Endothelial cell of umbilical vein (primary cell): ENCODE measurements around the gene TNFAIP1.
A peak's percentile ranks its signal among the peaks of the same experiment; 100 is the strongest.

Source experiments
- CTCF ChIP-seq, 2 donors: IDR thresholded peaks; 1 replicate in 1 of 2; 2 replicates in 1 of 2; pipeline ENCODE4 v1.5.1; 2011; ENCODE audit warnings: low read length in 2 of 2, mild to moderate bottlenecking in 2 of 2, moderate library complexity in 2 of 2, control low read depth in 1 of 2, inconsistent platforms in 1 of 2, low read depth in 1 of 2; ENCODE audit not compliant: insufficient read depth in 1 of 2; ENCODE audit errors: extremely low read depth in 1 of 2
- EZH2 ChIP-seq: IDR thresholded peaks from 2 replicates; pipeline ENCODE4 v1.6.1; 2012; ENCODE audit warnings: borderline replicate concordance, low read depth, mild to moderate bottlenecking, moderate library complexity, low read length, inconsistent platforms; ENCODE audit not compliant: severe bottlenecking
- FOS ChIP-seq: IDR thresholded peaks from 2 replicates; pipeline ENCODE4 v1.6.1; 2011; ENCODE audit warnings: mild to moderate bottlenecking, low read length, moderate library complexity, borderline replicate concordance; ENCODE audit not compliant: insufficient read depth
- GATA2 ChIP-seq: IDR thresholded peaks from 2 replicates; pipeline ENCODE4 v1.7.0; 2011; ENCODE audit warnings: low read depth, mild to moderate bottlenecking, moderate library complexity, mixed read lengths, low read length; ENCODE audit not compliant: insufficient read length, insufficient read depth
- JUN ChIP-seq: IDR thresholded peaks from 2 replicates; pipeline ENCODE4 v1.6.1; 2011; ENCODE audit warnings: borderline replicate concordance, low read depth; ENCODE audit not compliant: insufficient read length, insufficient read depth
- MAX ChIP-seq: IDR thresholded peaks from 2 replicates; pipeline ENCODE4 v1.6.1; 2011; ENCODE audit not compliant: insufficient read depth, insufficient read length
- MYC ChIP-seq: IDR thresholded peaks from one replicate; pipeline ENCODE4 v1.6.1; 2011; ENCODE audit warnings: mild to moderate bottlenecking, low read depth, low read length
- POLR2A ChIP-seq: IDR thresholded peaks from 2 replicates; pipeline ENCODE4 v1.6.1; 2012; ENCODE audit warnings: low read depth, mild to moderate bottlenecking, control low read depth, low read length
- POLR2AphosphoS5 ChIP-seq: IDR thresholded peaks from 2 replicates; pipeline ENCODE4 v1.6.1; 2012; ENCODE audit warnings: low read depth, mild to moderate bottlenecking, control low read depth, low read length, moderate library complexity; ENCODE audit not compliant: insufficient read depth

GRCh38 chr17:28318759-28319597 lies 16.6 kb upstream of the TNFAIP1 start, which contains the start of gene TMEM97:
- TF ChIP-seq CTCF (IDR thresholded peaks at IDR 0.05; ENCODE audit: extremely low read depth in 1 of 2, insufficient read depth in 1 of 2, low read depth in 1 of 2, low read length in 2 of 2) (no peak), POLR2A (peak; percentile 47), EZH2 (no peak), MAX (peak; percentile 79), POLR2AphosphoS5 (peak; percentile 73), JUN (no peak), FOS (no peak), MYC (peak; percentile 62), GATA2 (no peak)
